ENCODE data around the gene TCF7L1. TPM values are rescaled to one million over a fixed set of nuclear protein-coding genes. Genes with fewer than 3 reads are reported as not detected.
A peak's percentile ranks its signal among the peaks of the same experiment; 100 is the strongest.

TCF7L1 gene
- total and polyA plus RNA-seq, 9 of the 15 experiments (the other 6 are each of a cell fraction or from before 2014, with no cell fraction given): 0.03 to 0.11 (median 0.07) TPM; not detected in 5

DNA sequence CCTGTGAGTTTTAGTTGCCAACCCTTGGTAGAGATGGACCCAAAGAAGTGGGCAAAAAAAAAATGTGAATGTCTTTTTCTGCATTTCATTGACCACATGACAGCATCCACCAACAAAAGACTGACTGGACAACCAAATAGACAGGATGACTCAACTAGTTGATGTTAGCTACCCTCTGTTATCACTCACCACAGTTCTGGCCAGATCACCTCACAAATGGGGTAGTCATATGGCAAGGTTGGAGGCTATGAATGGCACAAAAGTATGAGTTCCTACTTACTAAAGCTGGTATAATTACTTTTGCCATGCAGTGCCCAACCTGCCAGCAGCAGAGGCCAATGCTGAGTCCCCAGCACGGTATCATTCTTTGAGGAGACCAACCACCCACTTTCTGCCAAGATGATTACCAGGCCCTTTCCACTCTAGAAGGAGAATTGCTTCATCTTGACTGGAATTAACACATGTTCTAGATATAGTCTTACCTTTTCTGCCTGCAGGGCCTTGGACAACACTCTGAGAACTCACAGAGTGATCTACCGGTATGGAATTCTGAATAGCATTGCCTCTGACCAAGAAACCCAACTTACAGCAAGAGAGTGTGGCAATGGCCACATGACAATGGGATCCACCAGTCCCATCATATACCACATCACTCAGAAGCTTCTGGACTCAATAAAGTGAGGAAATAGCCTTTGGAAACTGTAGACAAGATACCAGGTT lies 20.1 kb upstream of the TCF7L1 start:
- CTCF ChIA-PET (ENCODE audit: low intra/inter-chr PET ratio): no interaction called here
- H3K4me3 ChIP-seq: no peak overlapping the region
- H3K9ac ChIP-seq (ENCODE audit: insufficient read depth in 1 of 2, low read depth in 2 of 2, low read length in 2 of 2): no peak overlapping the region
- H3K4me2 ChIP-seq (ENCODE audit: insufficient read depth, low read length): no peak overlapping the region
- no peak for DNase-seq (ENCODE audit: extremely low read depth in 1 of 4, low spot score in 3 of 4)
- in situ Hi-C loops (cut with MboI): no loop called here
- H3K4me1 ChIP-seq (replicated peaks in 1 of 2; ENCODE audit: control insufficient read depth in 2 of 2, insufficient read depth in 2 of 2, low read length in 2 of 2): no peaks in the 10 kb centered on the region
- no peak overlapping the region for H3K27ac ChIP-seq (ENCODE audit: extremely low read depth, low read depth, low read length)
- BruUV-seq (replicated peaks): no TSS peak
- H4K20me1 ChIP-seq (replicated peaks; ENCODE audit: control insufficient read depth, insufficient read depth, low read length): no peaks in the 10 kb centered on the region
- no peak for ATAC-seq
- no peaks in the 10 kb centered on the region for H3K36me3 ChIP-seq (ENCODE audit: control insufficient read depth, insufficient read depth, low read length)
- POLR2A ChIA-PET: no interaction called here
- no peaks in the 10 kb centered on the region for H3K79me2 ChIP-seq (ENCODE audit: control insufficient read depth, insufficient read depth, low read length)
- intact Hi-C loops (cut with micrococcal nuclease): no loop called here
- H3K27me3 ChIP-seq (ENCODE audit: control insufficient read depth in 2 of 2, insufficient read depth in 2 of 2, low read length in 2 of 2): peaks cover 4% of the 10 kb centered on the region in 2 experiments; a peak in 2 of 5 replicates
- FAIRE-seq: no peak
- WGBS (ENCODE audit: insufficient coverage, low coverage, missing lambda C conversion rate): 0% methylated on average over 2 of the region's 2 CpGs
- H2AFZ ChIP-seq (ENCODE audit: low read depth, low read length): no peak overlapping the region
- no peaks in the 10 kb centered on the region for H3K9me1 ChIP-seq (ENCODE audit: control insufficient read depth, insufficient read depth, low read length)
- H3K9me3 ChIP-seq (replicated peaks; ENCODE audit: control insufficient read depth, insufficient read depth, low read depth, low read length): no peaks in the 10 kb centered on the region
- TF ChIP-seq SMARCB1 (IDR thresholded peaks at IDR 0.05; ENCODE audit: insufficient read length, low read depth): no peak
- no peak for TF ChIP-seq NFIX (CRISPR knock-in tag; IDR thresholded peaks at IDR 0.05; ENCODE audit: low read depth)
- TF ChIP-seq PTBP1 (IDR thresholded peaks at IDR 0.05; ENCODE audit: low read depth, low read length): no peak
- TF ChIP-seq, protein P1, sequence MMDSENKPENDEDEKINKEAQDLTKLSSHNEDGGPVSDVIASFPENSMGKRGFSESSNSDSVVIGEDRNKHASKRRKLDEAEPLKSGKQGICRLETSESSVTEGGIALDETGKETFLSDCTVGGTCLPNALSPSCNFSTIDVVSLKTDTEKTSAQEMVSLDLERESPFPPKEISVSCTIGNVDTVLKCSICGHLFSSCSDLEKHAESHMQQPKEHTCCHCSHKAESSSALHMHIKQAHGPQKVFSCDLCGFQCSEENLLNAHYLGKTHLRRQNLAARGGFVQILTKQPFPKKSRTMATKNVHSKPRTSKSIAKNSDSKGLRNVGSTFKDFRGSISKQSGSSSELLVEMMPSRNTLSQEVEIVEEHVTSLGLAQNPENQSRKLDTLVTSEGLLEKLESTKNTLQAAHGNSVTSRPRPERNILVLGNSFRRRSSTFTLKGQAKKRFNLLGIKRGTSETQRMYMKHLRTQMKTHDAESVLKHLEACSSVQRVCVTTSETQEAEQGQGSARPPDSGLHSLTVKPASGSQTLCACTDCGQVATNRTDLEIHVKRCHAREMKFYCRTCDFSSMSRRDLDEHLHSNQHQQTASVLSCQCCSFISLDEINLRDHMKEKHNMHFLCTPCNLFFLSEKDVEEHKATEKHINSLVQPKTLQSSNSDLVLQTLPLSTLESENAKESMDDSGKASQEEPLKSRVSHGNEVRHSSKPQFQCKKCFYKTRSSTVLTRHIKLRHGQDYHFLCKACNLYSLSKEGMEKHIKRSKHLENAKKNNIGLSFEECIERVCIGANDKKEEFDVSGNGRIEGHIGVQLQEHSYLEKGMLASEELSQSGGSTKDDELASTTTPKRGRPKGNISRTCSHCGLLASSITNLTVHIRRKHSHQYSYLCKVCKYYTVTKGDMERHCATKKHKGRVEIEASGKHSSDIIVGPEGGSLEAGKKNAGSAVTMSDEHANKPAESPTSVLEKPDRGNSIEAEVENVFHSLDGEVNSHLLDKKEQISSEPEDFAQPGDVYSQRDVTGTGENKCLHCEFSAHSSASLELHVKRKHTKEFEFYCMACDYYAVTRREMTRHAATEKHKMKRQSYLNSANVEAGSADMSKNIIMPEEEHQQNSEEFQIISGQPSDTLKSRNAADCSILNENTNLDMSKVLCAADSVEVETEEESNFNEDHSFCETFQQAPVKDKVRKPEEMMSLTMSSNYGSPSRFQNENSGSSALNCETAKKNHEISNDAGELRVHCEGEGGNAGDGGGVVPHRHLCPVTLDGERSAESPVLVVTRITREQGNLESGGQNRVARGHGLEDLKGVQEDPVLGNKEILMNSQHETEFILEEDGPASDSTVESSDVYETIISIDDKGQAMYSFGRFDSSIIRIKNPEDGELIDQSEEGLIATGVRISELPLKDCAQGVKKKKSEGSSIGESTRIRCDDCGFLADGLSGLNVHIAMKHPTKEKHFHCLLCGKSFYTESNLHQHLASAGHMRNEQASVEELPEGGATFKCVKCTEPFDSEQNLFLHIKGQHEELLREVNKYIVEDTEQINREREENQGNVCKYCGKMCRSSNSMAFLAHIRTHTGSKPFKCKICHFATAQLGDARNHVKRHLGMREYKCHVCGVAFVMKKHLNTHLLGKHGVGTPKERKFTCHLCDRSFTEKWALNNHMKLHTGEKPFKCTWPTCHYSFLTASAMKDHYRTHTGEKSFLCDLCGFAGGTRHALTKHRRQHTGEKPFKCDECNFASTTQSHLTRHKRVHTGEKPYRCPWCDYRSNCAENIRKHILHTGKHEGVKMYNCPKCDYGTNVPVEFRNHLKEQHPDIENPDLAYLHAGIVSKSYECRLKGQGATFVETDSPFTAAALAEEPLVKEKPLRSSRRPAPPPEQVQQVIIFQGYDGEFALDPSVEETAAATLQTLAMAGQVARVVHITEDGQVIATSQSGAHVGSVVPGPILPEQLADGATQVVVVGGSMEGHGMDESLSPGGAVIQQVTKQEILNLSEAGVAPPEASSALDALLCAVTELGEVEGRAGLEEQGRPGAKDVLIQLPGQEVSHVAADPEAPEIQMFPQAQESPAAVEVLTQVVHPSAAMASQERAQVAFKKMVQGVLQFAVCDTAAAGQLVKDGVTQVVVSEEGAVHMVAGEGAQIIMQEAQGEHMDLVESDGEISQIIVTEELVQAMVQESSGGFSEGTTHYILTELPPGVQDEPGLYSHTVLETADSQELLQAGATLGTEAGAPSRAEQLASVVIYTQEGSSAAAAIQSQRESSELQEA (IDR thresholded peaks at IDR 0.05; ENCODE audit: low read depth): no peak
- TF ChIP-seq, protein P2, sequence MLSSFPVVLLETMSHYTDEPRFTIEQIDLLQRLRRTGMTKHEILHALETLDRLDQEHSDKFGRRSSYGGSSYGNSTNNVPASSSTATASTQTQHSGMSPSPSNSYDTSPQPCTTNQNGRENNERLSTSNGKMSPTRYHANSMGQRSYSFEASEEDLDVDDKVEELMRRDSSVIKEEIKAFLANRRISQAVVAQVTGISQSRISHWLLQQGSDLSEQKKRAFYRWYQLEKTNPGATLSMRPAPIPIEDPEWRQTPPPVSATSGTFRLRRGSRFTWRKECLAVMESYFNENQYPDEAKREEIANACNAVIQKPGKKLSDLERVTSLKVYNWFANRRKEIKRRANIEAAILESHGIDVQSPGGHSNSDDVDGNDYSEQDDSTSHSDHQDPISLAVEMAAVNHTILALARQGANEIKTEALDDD (IDR thresholded peaks at IDR 0.05): peak; percentile 34; the same call in 1 of the 2 replicates
- 0 out of 2 replicates have a peak, but pooled peaks have one; percentile 34 for TF ChIP-seq FOSL1 (tag; conservative IDR thresholded peaks at IDR 0.05)
- no peak for TF ChIP-seq ZNF212 (CRISPR knock-in tag; IDR thresholded peaks at IDR 0.05)
- no peak for TF ChIP-seq ZBTB8A (IDR thresholded peaks at IDR 0.05; ENCODE audit: partially characterized antibody)
- no peak for TF ChIP-seq HNRNPH1 (optimal IDR thresholded peaks at IDR 0.05; ENCODE audit: low read depth, low read length)
- TF ChIP-seq ZNF699 (CRISPR knock-in tag; IDR thresholded peaks at IDR 0.05; ENCODE audit: insufficient replicate concordance): no peak
- no peak for TF ChIP-seq ZBTB26 (CRISPR knock-in tag; IDR thresholded peaks at IDR 0.05)
- no peak for TF ChIP-seq EP400 (IDR thresholded peaks at IDR 0.05)

All from K562 (cell line).